Type B pancreatic cell (in vitro differentiated cells): ENCODE data around the gene RERE. TPM values are rescaled to one million over a fixed set of nuclear protein-coding genes. Genes with fewer than 3 reads are reported as not detected.
A peak's percentile ranks its signal among the peaks of the same experiment; 100 is the strongest.

Source experiments
- DNase-seq: peaks from one replicate; pipeline ENCODE4 v3.0.0; 2021; ENCODE audit warnings: mixed read lengths; ENCODE audit not compliant: unreplicated experiment; ENCODE audit errors: extremely low spot score
- H3K27ac Mint-ChIP-seq: 2 replicates; pipeline ENCODE4 v1.8.0; 2021; ENCODE audit warnings: mild to moderate bottlenecking, mixed read lengths
- H3K27me3 Mint-ChIP-seq: 2 replicates; pipeline ENCODE4 v1.8.0; 2021; ENCODE audit warnings: mixed read lengths
- H3K36me3 Mint-ChIP-seq: 2 replicates; pipeline ENCODE4 v1.8.0; 2021; ENCODE audit warnings: mixed read lengths
- H3K4me1 Mint-ChIP-seq: one replicate; pipeline ENCODE4 v1.8.0; 2021; ENCODE audit warnings: mixed read lengths; ENCODE audit not compliant: unreplicated experiment
- H3K4me3 Mint-ChIP-seq: 2 replicates; pipeline ENCODE4 v1.8.0; 2021; ENCODE audit warnings: mild to moderate bottlenecking, mixed read lengths
- H3K9me3 Mint-ChIP-seq: 2 replicates; pipeline ENCODE4 v1.8.0; 2021; ENCODE audit warnings: mixed read lengths
- CTCF ChIP-seq: fragments of 200-600 bp; sonication (generic); conservative IDR thresholded peaks from 2 replicates; pipeline ENCODE4 v1.5.0; 2021; ENCODE audit warnings: antibody characterized with exemption, mild to moderate bottlenecking
- total RNA-seq: library from RNA; stranded (reverse); gene quantifications from 2 replicates; pipeline ENCODE4 v1.2.1, GENCODE V29; 2021; ENCODE audit warnings: low replicate concordance

Gene RERE
- total RNA-seq, 1 donor from 2014 or later = 141 TPM

DNA sequence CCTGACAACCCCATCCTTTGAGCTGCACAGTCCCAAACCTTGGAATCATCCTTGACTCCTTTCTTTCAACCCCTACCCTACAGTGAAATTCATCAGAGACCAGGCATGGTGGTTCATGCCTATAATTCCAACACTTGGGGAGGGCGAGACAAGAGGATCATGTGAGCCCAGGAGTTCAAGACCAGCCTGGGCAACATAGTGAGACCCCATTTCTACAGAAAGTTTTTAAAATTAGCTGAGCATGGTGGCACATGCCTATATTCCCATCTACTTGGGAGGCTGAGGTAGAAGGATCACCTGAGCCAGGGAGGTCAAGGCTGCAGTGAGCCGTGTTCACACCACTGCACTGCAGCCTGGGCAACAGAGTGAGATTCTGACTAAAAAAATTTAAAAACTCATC lies 34.5 kb downstream of the RERE start:
- Mint-ChIP-seq H3K9me3 (no peaks in the 10 kb centered on the region), H3K27ac (no peak overlapping the region), H3K36me3 (peaks cover 2% of the 10 kb centered on the region), H3K27me3 (no peaks in the 10 kb centered on the region), H3K4me3 (no peak overlapping the region), H3K4me1 (peaks cover 18% of the 10 kb centered on the region)
- DNase-seq = no peak
- TF ChIP-seq CTCF = no peak

DNA sequence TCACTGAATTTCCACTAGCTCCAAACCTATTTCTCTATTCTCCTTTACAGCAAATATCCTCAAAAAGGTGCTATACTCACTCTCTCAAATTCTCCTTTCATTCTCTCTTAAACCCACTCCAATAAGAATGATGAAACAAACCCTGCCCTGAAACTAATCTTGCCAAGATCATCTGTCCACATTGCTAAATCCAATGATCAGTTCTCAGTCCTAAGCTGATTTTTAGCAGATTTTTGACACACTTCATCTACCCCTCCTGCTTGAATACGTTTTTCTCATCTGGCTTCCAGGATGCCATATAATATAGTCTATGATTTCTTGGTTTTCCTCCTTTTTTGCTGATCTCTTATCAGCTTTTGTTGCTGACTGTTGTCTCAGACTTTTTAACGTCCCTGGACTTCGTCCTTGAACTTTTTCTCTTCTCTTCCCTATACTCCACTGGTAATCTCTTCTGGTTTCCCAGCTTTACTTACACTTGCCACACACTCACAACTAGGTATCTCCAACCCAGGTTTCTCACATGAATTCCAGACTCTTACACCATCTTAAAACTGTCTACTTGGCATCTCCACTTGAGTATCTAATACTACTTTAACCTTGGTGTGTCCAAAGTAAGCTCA lies 35.3 kb downstream of the RERE start:
- no peak for DNase-seq
- peaks cover 3% of the 10 kb centered on the region for H3K36me3 Mint-ChIP-seq
- peaks cover 18% of the 10 kb centered on the region for H3K4me1 Mint-ChIP-seq
- no peak overlapping the region for H3K4me3 Mint-ChIP-seq
- peak overlapping the region; percentile 22 for H3K27ac Mint-ChIP-seq
- H3K27me3 Mint-ChIP-seq = no peaks in the 10 kb centered on the region
- no peak for TF ChIP-seq CTCF
- no peaks in the 10 kb centered on the region for H3K9me3 Mint-ChIP-seq

DNA sequence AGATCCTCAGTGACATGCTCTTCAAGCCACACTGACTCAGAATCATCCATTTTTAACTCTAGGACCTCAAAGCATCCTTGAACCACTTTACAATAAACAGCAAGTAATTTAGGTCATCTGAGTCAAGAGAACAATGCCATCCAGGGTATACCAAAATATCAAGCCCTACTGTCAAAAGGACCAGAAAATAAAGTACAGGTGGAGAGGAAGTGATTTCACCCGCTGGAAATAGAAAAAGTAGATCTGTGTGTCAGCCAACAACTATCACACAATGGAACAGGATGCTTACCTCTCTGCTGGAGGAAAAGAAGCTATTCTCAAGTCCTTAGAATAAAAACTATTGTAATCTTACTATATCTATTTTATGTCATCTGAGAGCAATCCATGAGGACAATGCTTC lies 37.0 kb downstream of the RERE start:
- Mint-ChIP-seq H3K4me1 (peaks cover 13% of the 10 kb centered on the region), H3K9me3 (no peaks in the 10 kb centered on the region), H3K4me3 (no peak overlapping the region), H3K27me3 (no peaks in the 10 kb centered on the region), H3K27ac (no peak overlapping the region), H3K36me3 (peaks cover 3% of the 10 kb centered on the region)
- TF ChIP-seq CTCF = no peak
- no peak for DNase-seq

- H3K9me3 Mint-ChIP-seq = peaks cover 4% of the 10 kb centered on the region
- no peak overlapping the region for H3K4me3 Mint-ChIP-seq
- H3K36me3 Mint-ChIP-seq = peaks cover 8% of the 10 kb centered on the region
- H3K27me3 Mint-ChIP-seq = no peaks in the 10 kb centered on the region
- H3K27ac Mint-ChIP-seq = no peak overlapping the region
- no peak for DNase-seq
- no peak for TF ChIP-seq CTCF
- H3K4me1 Mint-ChIP-seq = peaks cover 10% of the 10 kb centered on the region
These were observed 39.6 kb downstream of the RERE start for GRCh38 chr1:8777867-8778266.

DNA sequence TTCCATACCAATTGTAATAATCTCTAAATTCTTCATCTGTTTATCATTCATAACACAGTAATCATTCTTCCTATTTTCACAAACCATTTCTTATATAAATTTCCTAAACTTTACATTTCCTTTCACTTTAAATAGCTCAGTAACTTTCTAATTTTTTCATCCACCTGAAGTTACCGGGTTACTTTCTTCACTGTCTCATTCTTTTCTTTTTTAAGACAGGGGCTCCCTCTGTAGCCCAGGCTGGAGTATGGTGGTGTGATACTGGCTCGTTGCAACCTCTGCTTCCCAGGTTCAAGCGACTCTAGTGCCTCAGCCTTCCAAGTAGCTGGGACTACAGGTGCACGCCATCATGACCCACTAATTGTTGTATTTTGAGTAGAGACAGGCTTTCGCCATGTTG lies 41.3 kb downstream of the RERE start:
- peaks cover 5% of the 10 kb centered on the region for H3K4me1 Mint-ChIP-seq

More for the DNA sequence above, 41.3 kb downstream of the RERE start:
- no peaks in the 10 kb centered on the region for H3K27me3 Mint-ChIP-seq
- peaks cover 8% of the 10 kb centered on the region for H3K36me3 Mint-ChIP-seq
- H3K4me3 Mint-ChIP-seq = no peak overlapping the region
- no peak overlapping the region for H3K27ac Mint-ChIP-seq
- no peak for TF ChIP-seq CTCF
- peaks cover 4% of the 10 kb centered on the region for H3K9me3 Mint-ChIP-seq
- DNase-seq = no peak
